ENCODE data around the gene ABCA13.

ABCA13 gene

GRCh38 chr7:48471196-48471595, 299.9 kb downstream of the ABCA13 start:
- no peaks in the 10 kb centered on the region for H3K27me3 ChIP-seq
- no peaks in the 10 kb centered on the region for H3K36me3 ChIP-seq
- H3K9me3 ChIP-seq = no peaks in the 10 kb centered on the region
- no peaks in the 10 kb centered on the region for H3K4me1 ChIP-seq
- no peak for DNase-seq
- TF ChIP-seq CTCF (IDR thresholded peaks at IDR 0.05; ENCODE audit: low read depth, low read length) = no peak
- no peak overlapping the region for H3K4me3 ChIP-seq (ENCODE audit: low read depth, low read length)

- Histone ChIP-seq H3K9me3 (no peaks in the 10 kb centered on the region), H3K4me3 (ENCODE audit: low read depth, low read length) (no peak overlapping the region), H3K36me3 (no peaks in the 10 kb centered on the region), H3K4me1 (no peaks in the 10 kb centered on the region), H3K27me3 (no peaks in the 10 kb centered on the region)
- TF ChIP-seq CTCF (IDR thresholded peaks at IDR 0.05; ENCODE audit: low read depth, low read length) = no peak
- no peak for DNase-seq
Measured at GRCh38 chr7:48472640-48473039, 301.4 kb downstream of the ABCA13 start.

- Histone ChIP-seq H3K4me3 (ENCODE audit: low read depth, low read length) (no peak overlapping the region), H3K36me3 (no peaks in the 10 kb centered on the region), H3K4me1 (no peaks in the 10 kb centered on the region), H3K9me3 (no peaks in the 10 kb centered on the region), H3K27me3 (no peaks in the 10 kb centered on the region)
- no peak for TF ChIP-seq CTCF (IDR thresholded peaks at IDR 0.05; ENCODE audit: low read depth, low read length)
- DNase-seq = no peak
Measured at GRCh38 chr7:48473205-48473865, 302.1 kb downstream of the ABCA13 start.

- no peak for TF ChIP-seq CTCF (IDR thresholded peaks at IDR 0.05; ENCODE audit: low read depth, low read length)
- Histone ChIP-seq H3K4me1 (no peaks in the 10 kb centered on the region), H3K27me3 (no peaks in the 10 kb centered on the region)
Measured at GRCh38 chr7:48481235-48481634, 310.0 kb downstream of the ABCA13 start.

GRCh38 chr7:48497521-48497920, 326.3 kb downstream of the ABCA13 start:
- no peaks in the 10 kb centered on the region for H3K9me3 ChIP-seq
- no peaks in the 10 kb centered on the region for H3K27me3 ChIP-seq
- no peaks in the 10 kb centered on the region for H3K4me1 ChIP-seq
- no peak overlapping the region for H3K4me3 ChIP-seq (ENCODE audit: low read depth, low read length)
- no peak for DNase-seq
- TF ChIP-seq CTCF (IDR thresholded peaks at IDR 0.05; ENCODE audit: low read depth, low read length) = no peak
- no peaks in the 10 kb centered on the region for H3K36me3 ChIP-seq

More at GRCh38 chr7:48481235-48481634, 310.0 kb downstream of the ABCA13 start:
- no peak for DNase-seq
- Histone ChIP-seq H3K9me3 (no peaks in the 10 kb centered on the region), H3K36me3 (no peaks in the 10 kb centered on the region), H3K4me3 (ENCODE audit: low read depth, low read length) (no peak overlapping the region)

GRCh38 chr7:48502021-48502420, 330.8 kb downstream of the ABCA13 start:
- no peak for TF ChIP-seq CTCF (IDR thresholded peaks at IDR 0.05; ENCODE audit: low read depth, low read length)
- Histone ChIP-seq H3K27me3 (no peaks in the 10 kb centered on the region), H3K4me1 (no peaks in the 10 kb centered on the region), H3K36me3 (no peaks in the 10 kb centered on the region), H3K4me3 (ENCODE audit: low read depth, low read length) (no peak overlapping the region), H3K9me3 (0 out of 2 replicates have a peak, but pooled peaks cover 2% of the 10 kb centered on the region)
- no peak for DNase-seq

All from BE2C (cell line).